NCI-H446 (cell line): Measurements from ENCODE around the gene NTN4.
"Not testable (repeated sequence)": the region's sequence is repeated elsewhere in the genome, so short reads cannot be mapped to it uniquely, and the experiment has no call there.

Experiments
- DNase-seq, 2 experiments: peaks; one replicate each; lab custom pipeline; 2025; lab: John Stamatoyannopoulos, UW

Gene NTN4

DNA sequence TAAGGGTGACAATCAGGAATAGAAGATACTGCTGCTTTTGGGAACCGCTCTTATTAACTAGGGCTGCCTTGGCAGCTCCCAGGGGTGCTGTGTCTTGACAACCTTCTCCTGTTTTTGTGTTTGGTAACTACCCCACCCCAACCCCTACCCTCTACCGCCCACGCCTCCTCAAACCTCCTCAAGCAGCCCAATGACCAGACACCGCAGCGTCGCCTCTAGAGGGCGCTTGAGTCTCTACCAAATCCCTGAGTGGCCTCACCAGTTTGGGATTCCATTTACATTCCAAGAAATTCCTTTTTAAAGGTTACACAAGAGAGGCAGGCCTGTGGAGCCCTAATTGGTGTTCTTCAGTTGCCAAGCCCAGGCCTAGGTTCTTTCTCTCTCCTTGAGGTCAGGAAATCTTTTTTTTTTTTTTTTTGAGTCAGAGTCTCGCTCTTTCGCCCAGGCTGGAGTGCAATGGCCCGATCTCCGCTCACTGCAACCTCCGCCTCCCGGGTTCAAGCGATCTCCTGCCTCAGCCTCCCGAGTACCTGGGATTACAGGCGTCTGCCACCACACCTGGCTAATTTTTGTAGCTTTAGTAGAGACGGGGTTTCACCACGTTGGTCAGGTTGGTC lies 166.9 kb downstream of the NTN4 start:
- DNase-seq: peak in 1 of 2 experiments; percentile 67

GRCh38 chr12:95622879-95623278 lies 167.7 kb downstream of the NTN4 start:
- no peak for DNase-seq

DNA sequence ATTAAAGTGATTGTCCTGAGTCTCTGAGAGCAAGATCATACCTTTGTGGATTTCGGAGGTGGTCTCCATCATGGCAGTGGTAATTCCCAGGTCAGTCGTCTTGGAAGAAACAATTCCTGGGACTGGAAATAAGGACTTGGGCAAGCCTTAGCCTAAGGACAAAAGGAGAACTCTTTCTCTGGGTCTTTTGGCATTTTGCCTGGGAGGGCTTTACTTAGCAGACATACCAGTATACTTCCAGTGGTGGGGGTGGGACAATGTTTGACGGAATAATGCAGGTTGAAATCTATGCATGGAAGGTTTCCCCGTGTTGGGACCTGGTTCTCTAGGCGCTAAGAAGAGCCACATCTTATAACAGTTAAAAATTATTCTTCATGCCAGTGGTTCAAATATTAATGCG lies 168.8 kb downstream of the NTN4 start:
- no peak for DNase-seq

- DNase-seq: no peak
Observed at GRCh38 chr12:95620171-95620570, 170.4 kb downstream of the NTN4 start.

GRCh38 chr12:95616470-95616869 lies 174.1 kb downstream of the NTN4 start:
- DNase-seq: not testable (repeated sequence)

DNA sequence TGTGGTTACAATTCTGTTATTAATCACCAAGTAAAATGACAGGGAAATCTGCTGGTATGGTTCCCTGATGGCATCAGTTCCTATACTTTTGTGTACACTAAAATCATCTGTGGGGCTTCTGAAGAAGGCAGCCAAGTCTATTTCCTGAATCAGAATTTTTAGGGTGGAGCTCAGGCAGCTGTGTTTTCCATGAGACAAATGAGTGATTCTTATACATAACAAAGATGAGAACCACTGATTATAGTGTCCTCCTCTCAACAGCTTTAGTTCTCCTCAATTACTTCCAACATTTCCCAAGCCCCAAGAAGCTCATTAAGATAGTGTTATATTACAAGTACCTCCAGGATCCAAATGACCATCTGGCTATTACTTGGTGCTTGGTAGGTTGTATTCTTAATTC lies 174.8 kb downstream of the NTN4 start:
- DNase-seq: peak in 1 of 2 experiments; percentile 64

GRCh38 chr12:95614390-95614982 lies 176.1 kb downstream of the NTN4 start:
- no peak for DNase-seq

DNA sequence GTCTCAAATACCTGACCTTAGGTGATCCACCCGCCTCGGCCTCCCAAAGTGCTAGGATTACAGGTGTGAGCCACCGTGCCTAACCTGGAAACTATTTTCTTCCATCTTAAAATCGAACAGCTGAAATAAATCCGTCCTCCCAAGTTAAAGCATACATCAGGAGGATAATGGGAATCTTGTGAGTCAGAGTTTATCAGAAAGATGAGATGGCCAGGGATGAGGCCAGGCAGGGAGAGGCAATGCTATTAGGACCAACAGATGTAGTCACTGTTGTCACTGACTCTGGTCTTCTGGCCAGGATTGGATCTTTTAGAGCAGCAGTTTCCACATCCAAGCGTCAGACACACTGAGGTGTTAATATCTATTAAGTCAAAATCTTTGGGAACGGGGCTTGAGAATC lies 177.5 kb downstream of the NTN4 start:
- no peak for DNase-seq

- DNase-seq: no peak
Observed at GRCh38 chr12:95611676-95612309, 178.8 kb downstream of the NTN4 start.

DNA sequence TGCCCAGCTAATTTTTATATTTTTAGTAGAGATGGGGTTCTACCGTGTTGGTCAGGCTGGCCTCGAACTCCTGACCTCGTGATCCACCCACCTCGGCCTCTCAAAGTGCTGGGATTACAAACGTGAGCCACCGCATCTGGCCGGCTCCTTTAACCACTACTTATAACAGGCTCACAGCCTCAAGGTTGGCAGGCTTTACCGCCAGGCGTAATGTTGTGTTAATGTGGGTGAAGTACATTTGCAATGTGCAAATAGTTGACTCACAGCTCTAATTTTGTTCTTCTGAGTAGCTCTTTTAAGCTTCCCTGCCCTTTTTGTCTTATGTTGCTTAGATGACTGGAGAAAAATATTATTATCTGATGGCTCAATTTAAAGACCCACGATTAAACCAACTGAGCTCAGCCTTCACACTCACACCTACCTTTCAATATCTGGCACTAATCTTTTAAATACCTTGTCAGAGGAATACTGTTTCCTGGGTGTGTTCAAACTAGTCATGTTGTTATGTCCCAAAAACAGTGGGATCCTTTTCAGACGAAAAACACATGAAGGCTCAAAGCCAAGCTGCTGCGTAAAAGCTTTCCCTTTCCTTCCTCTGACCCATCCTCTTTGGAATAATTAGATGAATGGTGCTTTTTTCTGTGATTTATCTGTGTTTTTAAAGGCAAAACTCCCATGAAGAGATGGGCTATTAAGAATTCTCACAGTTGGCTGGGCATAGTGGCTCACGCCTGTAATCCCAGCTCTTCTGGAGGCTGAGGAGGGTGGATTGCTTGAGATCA lies 182.1 kb downstream of the NTN4 start:
- DNase-seq: peak in 1 of 2 experiments; percentile 64
